Measurements from ENCODE around the gene CENPO. TPM values are rescaled to one million over a fixed set of nuclear protein-coding genes. Genes with fewer than 3 reads are reported as not detected.
"Not testable (repeated sequence)": the region's sequence is repeated elsewhere in the genome, so short reads cannot be mapped to it uniquely, and the experiment has no call there.

The CENPO gene
- total RNA-seq, 1 experiment from 2014 or later, result 39.3 TPM

DNA sequence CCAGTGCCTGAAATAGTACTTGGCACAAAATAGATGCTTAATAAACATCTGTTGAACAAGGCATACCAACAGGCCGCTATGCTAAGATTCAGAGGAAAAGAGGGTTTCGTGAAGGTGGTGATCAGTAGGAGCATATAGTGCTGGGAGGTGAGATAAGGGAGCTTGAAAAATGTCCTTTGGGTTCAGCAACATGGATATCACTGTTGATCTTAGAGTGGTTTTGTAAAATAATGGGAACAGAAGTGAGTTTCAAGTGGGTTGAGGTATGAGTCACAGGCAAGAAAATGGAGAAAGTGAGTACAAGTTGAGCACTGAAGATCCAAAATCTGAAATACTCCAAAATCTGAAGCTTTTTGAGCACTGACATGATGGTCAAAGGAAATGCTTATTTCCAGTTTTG is 4.4 kb downstream of the CENPO start:
- Histone ChIP-seq H3K9me3 (ENCODE audit: control insufficient read depth, insufficient read depth, low read depth, low read length) (no peaks in the 10 kb centered on the region), H3K36me3 (ENCODE audit: control insufficient read depth, insufficient read depth, low read length) (peaks cover 6% of the 10 kb centered on the region; the same call in 1 of the 2 replicates), H3K4me3 (ENCODE audit: low read depth in 2 of 2, low read length in 2 of 2) (no peak overlapping the region), H3K27me3 (ENCODE audit: control insufficient read depth, insufficient read depth, low read length) (no peaks in the 10 kb centered on the region), H3K4me1 (ENCODE audit: control insufficient read depth, insufficient read depth, low read length) (peaks cover 14% of the 10 kb centered on the region), H3K27ac (ENCODE audit: low read length) (no peak overlapping the region)
- ATAC-seq (no peak), DNase-seq (ENCODE audit: low read depth, low spot score) (no peak)
- POLR2A ChIA-PET, result no interaction called here
- CTCF ChIA-PET, result no interaction called here
- TF ChIP-seq, protein P1, sequence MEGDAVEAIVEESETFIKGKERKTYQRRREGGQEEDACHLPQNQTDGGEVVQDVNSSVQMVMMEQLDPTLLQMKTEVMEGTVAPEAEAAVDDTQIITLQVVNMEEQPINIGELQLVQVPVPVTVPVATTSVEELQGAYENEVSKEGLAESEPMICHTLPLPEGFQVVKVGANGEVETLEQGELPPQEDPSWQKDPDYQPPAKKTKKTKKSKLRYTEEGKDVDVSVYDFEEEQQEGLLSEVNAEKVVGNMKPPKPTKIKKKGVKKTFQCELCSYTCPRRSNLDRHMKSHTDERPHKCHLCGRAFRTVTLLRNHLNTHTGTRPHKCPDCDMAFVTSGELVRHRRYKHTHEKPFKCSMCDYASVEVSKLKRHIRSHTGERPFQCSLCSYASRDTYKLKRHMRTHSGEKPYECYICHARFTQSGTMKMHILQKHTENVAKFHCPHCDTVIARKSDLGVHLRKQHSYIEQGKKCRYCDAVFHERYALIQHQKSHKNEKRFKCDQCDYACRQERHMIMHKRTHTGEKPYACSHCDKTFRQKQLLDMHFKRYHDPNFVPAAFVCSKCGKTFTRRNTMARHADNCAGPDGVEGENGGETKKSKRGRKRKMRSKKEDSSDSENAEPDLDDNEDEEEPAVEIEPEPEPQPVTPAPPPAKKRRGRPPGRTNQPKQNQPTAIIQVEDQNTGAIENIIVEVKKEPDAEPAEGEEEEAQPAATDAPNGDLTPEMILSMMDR (IDR thresholded peaks at IDR 0.05), result no peak
- TF ChIP-seq, protein P2, sequence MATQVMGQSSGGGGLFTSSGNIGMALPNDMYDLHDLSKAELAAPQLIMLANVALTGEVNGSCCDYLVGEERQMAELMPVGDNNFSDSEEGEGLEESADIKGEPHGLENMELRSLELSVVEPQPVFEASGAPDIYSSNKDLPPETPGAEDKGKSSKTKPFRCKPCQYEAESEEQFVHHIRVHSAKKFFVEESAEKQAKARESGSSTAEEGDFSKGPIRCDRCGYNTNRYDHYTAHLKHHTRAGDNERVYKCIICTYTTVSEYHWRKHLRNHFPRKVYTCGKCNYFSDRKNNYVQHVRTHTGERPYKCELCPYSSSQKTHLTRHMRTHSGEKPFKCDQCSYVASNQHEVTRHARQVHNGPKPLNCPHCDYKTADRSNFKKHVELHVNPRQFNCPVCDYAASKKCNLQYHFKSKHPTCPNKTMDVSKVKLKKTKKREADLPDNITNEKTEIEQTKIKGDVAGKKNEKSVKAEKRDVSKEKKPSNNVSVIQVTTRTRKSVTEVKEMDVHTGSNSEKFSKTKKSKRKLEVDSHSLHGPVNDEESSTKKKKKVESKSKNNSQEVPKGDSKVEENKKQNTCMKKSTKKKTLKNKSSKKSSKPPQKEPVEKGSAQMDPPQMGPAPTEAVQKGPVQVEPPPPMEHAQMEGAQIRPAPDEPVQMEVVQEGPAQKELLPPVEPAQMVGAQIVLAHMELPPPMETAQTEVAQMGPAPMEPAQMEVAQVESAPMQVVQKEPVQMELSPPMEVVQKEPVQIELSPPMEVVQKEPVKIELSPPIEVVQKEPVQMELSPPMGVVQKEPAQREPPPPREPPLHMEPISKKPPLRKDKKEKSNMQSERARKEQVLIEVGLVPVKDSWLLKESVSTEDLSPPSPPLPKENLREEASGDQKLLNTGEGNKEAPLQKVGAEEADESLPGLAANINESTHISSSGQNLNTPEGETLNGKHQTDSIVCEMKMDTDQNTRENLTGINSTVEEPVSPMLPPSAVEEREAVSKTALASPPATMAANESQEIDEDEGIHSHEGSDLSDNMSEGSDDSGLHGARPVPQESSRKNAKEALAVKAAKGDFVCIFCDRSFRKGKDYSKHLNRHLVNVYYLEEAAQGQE (IDR thresholded peaks at IDR 0.05; ENCODE audit: insufficient read depth in 1 of 2, low read depth in 2 of 2, low read length in 1 of 2), result no peak
- TF ChIP-seq SIN3A (IDR thresholded peaks at IDR 0.05; ENCODE audit: borderline replicate concordance, insufficient read depth, low read depth, low read length) (no peak), POLR2AphosphoS5 (IDR thresholded peaks at IDR 0.05; ENCODE audit: low read depth, low read length) (no peak), TCF7L2 (IDR thresholded peaks at IDR 0.05; ENCODE audit: low read depth, low read length) (no peak)
- in situ Hi-C loops (cut with HindIII; ENCODE audit: low pct_unique_long_range_greater_than_20kb, low sequenced_read_pairs) (no loop called here), intact Hi-C loops (cut with micrococcal nuclease; ENCODE audit: unreplicated experiment) (no loop called here)
- BruUV-seq (replicated peaks), result no TSS peak

GRCh38 chr2:24800487-24800886 is 7.3 kb downstream of the CENPO start:
- H3K4me1 ChIP-seq (ENCODE audit: control insufficient read depth, insufficient read depth, low read length); H3K4me3 ChIP-seq (ENCODE audit: low read depth in 2 of 2, low read length in 2 of 2); intact Hi-C loops (cut with micrococcal nuclease; ENCODE audit: unreplicated experiment); in situ Hi-C loops (cut with HindIII; ENCODE audit: low pct_unique_long_range_greater_than_20kb, low sequenced_read_pairs); DNase-seq (ENCODE audit: low read depth, low spot score); CTCF ChIA-PET; ATAC-seq; POLR2A ChIA-PET; H3K27me3 ChIP-seq (ENCODE audit: control insufficient read depth, insufficient read depth, low read length); BruUV-seq (replicated peaks); H3K27ac ChIP-seq (ENCODE audit: low read length); H3K36me3 ChIP-seq (ENCODE audit: control insufficient read depth, insufficient read depth, low read length); H3K9me3 ChIP-seq (ENCODE audit: control insufficient read depth, insufficient read depth, low read depth, low read length): not testable (repeated sequence)

DNA sequence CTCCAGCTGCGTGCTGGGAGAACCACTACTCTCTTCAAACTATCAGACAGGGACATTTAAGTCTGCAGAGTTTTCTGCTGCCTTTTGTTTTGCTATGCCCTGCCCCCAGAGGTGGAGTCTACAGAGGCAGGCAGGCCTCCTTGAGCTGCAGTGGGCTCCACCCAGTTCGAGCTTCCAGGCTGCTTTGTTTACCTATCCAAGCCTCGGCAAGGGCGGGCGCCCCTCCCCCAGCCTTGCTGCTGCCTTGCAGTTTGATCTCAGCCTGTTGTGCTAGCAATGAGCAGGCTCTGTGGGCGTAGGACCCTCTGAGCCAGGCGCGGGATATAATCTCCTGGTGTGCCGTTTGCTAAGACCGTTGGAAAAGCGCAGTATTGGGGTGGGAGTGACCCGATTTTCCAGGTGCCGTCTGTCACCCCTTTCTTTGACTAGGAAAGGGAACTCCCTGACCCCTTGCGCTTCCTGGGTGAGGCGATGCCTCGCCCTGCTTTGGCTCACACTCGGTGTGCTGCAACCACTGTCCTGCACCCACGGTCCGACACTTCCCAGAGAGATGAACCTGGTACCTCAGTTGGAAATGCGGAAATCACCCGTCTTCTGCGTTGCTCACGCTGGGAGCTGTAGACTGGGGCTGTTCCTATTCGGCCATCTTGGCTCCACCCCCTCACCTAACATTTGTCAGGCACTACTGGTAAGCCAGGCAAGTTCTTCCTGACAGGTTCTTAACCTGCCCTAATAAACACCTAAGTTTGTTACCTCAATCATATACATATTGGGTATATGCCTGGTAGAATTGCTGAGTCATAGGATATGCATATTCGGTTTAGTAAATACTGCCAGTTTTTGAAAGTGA is 12.8 kb downstream of the CENPO start:
- intact Hi-C loops (cut with micrococcal nuclease; ENCODE audit: unreplicated experiment); H3K9me3 ChIP-seq (ENCODE audit: control insufficient read depth, insufficient read depth, low read depth, low read length); in situ Hi-C loops (cut with HindIII; ENCODE audit: low pct_unique_long_range_greater_than_20kb, low sequenced_read_pairs); H3K27me3 ChIP-seq (ENCODE audit: control insufficient read depth, insufficient read depth, low read length); DNase-seq (ENCODE audit: low read depth, low spot score); POLR2A ChIA-PET; H3K4me1 ChIP-seq (ENCODE audit: control insufficient read depth, insufficient read depth, low read length); BruUV-seq (replicated peaks); H3K36me3 ChIP-seq (ENCODE audit: control insufficient read depth, insufficient read depth, low read length); H3K4me3 ChIP-seq (ENCODE audit: low read depth in 2 of 2, low read length in 2 of 2); CTCF ChIA-PET: not testable (repeated sequence)
- H3K27ac ChIP-seq (ENCODE audit: low read length), result peak overlapping the region; percentile 0; the same call in 1 of the 2 replicates
- 0 out of 2 replicates have a peak, but pooled peaks have one; percentile 45 for ATAC-seq
